CD4-positive, alpha-beta T cell (primary cell): Measurements from ENCODE around the gene NR5A1. TPM values are rescaled to one million over a fixed set of nuclear protein-coding genes. Genes with fewer than 3 reads are reported as not detected.

ENCODE experiments used
- ATAC-seq: fragments of 200-7000 bp; cut with Tn5 transposase; one replicate; pipeline ENCODE4 v1.10.0; 2022; ENCODE audit warnings: mild to moderate bottlenecking; ENCODE audit not compliant: poor library complexity
- CTCF ChIA-PET: fragments of 350-600 bp; sonication (Branson Sonifier 250); formaldehyde crosslinking; loops from one replicate; lab custom pipeline; 2021; ENCODE audit warnings: antibody characterized with exemption, inconsistent platforms; lab: Charles Lee
- POLR2A ChIA-PET: fragments of 350-600 bp; sonication (Branson Sonifier 250); formaldehyde crosslinking; loops from one replicate; lab custom pipeline; 2021; ENCODE audit warnings: antibody characterized with exemption, inconsistent platforms; lab: Charles Lee
- DNase-seq, 14 experiments: peaks; one replicate each; pipeline ENCODE4 v3.0.0-alpha.2; 2013 to 2020; ENCODE audit warnings: mixed read lengths in 2 of 14
- H3K27ac ChIP-seq, 2 donors: one replicate each; pipeline versions ENCODE4 v1.5.1 to v1.7.0; 2013; ENCODE audit warnings: low read length in 2 of 2, low read depth in 1 of 2, mild to moderate bottlenecking in 1 of 2
- H3K27me3 ChIP-seq, 2 experiments: 1 replicate in 1 of 2; 2 replicates in 1 of 2; pipeline versions ENCODE4 v1.6.1 to v1.7.0; 2013; ENCODE audit warnings: low read length in 2 of 2, control low read depth in 1 of 2, mild to moderate bottlenecking in 1 of 2, moderate library complexity in 1 of 2; ENCODE audit not compliant: insufficient read depth in 2 of 2, control insufficient read depth in 1 of 2
- H3K36me3 ChIP-seq: one replicate; pipeline ENCODE4 v1.6.1; 2013; ENCODE audit warnings: low read length, control low read depth; ENCODE audit not compliant: insufficient read depth
- H3K4me1 ChIP-seq: one replicate; pipeline ENCODE4 v1.6.1; 2013; ENCODE audit warnings: low read length, control low read depth; ENCODE audit not compliant: insufficient read depth
- H3K4me3 ChIP-seq: one replicate; pipeline ENCODE4 v1.5.1; 2013; ENCODE audit warnings: mild to moderate bottlenecking, low read length, moderate library complexity
- H3K9me3 ChIP-seq, 2 experiments: 1 replicate in 1 of 2; 2 replicates in 1 of 2; pipeline versions ENCODE4 v1.6.1 to v1.7.0; 2013; ENCODE audit warnings: low read length in 2 of 2, mild to moderate bottlenecking in 2 of 2, control low read depth in 1 of 2, moderate library complexity in 1 of 2; ENCODE audit not compliant: control insufficient read depth in 1 of 2, insufficient read depth in 1 of 2
- H3K27ac Mint-ChIP-seq: one replicate; pipeline ENCODE4 v1.8.0; 2020; ENCODE audit warnings: mixed read lengths
- H3K27me3 Mint-ChIP-seq: one replicate; pipeline ENCODE4 v1.8.0; 2021; ENCODE audit warnings: mixed read lengths
- H3K36me3 Mint-ChIP-seq: one replicate; pipeline ENCODE4 v1.8.0; 2021; ENCODE audit warnings: low read depth, mixed read lengths
- H3K4me1 Mint-ChIP-seq: one replicate; pipeline ENCODE4 v1.8.0; 2021; ENCODE audit warnings: low read depth, mixed read lengths
- H3K4me3 Mint-ChIP-seq: one replicate; pipeline ENCODE4 v1.8.0; 2020; ENCODE audit warnings: mild to moderate bottlenecking, mixed read lengths
- H3K9me3 Mint-ChIP-seq: one replicate; pipeline ENCODE4 v1.8.0; 2020; ENCODE audit warnings: mixed read lengths
- intact Hi-C, 2 experiments: fragments of 100-400 bp; cut with DNase I in 1 of 2; cut with micrococcal nuclease in 1 of 2; formaldehyde crosslinking; loops; one replicate each; pipeline versions ENCODE4 v1.15.1 to v1.9.0; 2023 to 2025; cut with DNase I, micrococcal nuclease
- total RNA-seq, 174 experiments: library from RNA in 2 of 174; stranded (reverse) in 2 of 174; gene quantifications; one replicate each; pipeline ENCODE4 v1.2.3 and lab custom pipeline; 2021 to 2026
- TF ChIP-seq, protein P1 (sequence below): fragments of 200-600 bp; IDR thresholded peaks from one replicate; pipeline ENCODE4 v1.8.0; 2022; ENCODE audit warnings: antibody characterized with exemption, mild to moderate bottlenecking

Gene NR5A1
- total RNA-seq, 2 experiments from 2014 or later = not detected

DNA sequence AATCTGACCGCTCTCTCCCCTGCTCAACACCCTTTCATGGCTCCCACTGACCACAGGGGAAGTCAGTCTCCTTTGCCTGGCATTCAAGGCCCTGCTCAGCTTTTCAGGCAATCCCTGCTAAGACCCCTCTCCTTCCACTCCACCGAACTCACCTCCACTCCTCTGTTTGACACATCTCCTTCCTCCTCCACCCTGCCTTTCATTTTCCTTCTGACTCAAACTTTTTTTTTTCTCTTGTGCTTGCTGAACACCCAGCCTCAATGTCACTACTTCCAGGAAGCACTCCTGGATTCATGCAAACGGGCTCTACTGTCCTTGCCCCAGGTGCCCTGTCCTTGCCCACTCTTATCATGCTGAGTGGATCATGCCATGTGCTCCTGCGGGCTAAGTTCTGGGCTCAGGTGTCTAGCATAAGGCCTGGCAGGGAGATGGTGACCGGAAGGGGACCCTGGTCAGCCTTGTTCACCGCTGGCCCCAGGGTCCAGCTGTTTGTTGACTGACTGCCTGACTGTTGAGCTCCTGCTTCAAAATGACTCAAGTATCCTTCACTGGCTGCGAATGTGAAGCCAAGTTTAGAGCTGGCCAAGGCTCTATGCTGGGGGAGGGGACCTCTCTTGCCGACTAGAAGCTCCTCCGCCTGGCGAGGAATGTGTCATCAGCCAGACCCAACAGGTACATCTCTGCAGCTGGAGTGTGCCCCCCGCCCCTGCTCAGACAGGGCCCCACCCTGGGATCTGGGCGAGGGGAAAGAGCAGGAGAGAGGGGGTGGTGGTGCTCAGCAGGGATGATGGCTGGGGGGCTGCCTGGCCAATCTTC, 6.2 kb downstream of the NR5A1 start:
- Histone ChIP-seq H3K27ac (no peak overlapping the region), H3K27me3 (peaks cover 20 to 34% of the 10 kb centered on the region in 2 experiments), H3K9me3 (no peaks in the 10 kb centered on the region), H3K4me3 (no peak overlapping the region), H3K36me3 (no peaks in the 10 kb centered on the region), H3K4me1 (peaks cover 15% of the 10 kb centered on the region)
- Mint-ChIP-seq H3K27ac (no peak overlapping the region), H3K27me3 (peaks cover 33% of the 10 kb centered on the region), H3K36me3 (no peaks in the 10 kb centered on the region), H3K9me3 (no peaks in the 10 kb centered on the region), H3K4me3 (no peak overlapping the region), H3K4me1 (peaks cover 7% of the 10 kb centered on the region)
- ChIA-PET POLR2A (no interaction called here), CTCF (no interaction called here)
- intact Hi-C loops = no loop called here
- no peak for ATAC-seq
- no peak for DNase-seq
- TF ChIP-seq, protein P1, sequence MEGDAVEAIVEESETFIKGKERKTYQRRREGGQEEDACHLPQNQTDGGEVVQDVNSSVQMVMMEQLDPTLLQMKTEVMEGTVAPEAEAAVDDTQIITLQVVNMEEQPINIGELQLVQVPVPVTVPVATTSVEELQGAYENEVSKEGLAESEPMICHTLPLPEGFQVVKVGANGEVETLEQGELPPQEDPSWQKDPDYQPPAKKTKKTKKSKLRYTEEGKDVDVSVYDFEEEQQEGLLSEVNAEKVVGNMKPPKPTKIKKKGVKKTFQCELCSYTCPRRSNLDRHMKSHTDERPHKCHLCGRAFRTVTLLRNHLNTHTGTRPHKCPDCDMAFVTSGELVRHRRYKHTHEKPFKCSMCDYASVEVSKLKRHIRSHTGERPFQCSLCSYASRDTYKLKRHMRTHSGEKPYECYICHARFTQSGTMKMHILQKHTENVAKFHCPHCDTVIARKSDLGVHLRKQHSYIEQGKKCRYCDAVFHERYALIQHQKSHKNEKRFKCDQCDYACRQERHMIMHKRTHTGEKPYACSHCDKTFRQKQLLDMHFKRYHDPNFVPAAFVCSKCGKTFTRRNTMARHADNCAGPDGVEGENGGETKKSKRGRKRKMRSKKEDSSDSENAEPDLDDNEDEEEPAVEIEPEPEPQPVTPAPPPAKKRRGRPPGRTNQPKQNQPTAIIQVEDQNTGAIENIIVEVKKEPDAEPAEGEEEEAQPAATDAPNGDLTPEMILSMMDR = no peak

DNA sequence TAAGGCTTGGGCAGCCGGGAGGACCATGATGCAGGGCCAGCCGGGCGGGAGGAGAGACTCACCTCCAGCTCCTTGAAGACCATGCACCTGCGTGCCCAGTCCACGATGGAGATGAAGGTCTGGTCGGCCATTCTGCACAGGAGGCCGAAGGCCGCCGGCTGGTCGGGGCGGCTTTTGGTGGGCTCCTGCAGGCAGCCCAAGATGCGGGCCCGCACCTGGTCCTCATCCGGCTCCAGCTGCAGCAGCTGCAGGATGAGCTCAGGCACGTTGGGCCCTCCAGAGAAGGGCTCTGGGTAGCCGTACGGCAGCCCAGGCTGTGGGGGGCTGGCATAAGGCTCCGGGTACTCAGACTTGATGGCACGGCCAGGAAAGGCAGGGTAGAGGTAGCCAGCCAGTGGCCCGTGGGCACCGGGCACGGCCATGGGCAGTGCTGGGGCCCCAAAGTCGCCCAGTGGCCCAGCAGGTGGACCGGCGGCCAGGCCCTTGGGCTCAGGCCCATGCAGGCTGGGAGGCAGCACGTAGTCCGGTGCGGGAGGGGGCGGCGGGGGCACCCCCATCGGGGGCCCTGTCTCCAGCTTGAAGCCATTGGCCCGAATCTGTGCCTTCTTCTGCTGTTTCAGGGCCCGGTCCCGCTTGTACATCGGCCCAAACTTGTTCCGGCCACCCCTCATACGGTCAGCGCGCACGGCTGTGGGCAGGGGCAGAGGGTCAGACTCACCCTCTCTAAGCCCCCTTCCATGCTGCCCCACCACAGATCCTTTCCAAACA, 7.0 kb downstream of the NR5A1 start:
- Mint-ChIP-seq H3K9me3 (no peaks in the 10 kb centered on the region), H3K27me3 (peaks cover 27% of the 10 kb centered on the region), H3K27ac (no peak overlapping the region), H3K4me1 (peaks cover 14% of the 10 kb centered on the region), H3K36me3 (no peaks in the 10 kb centered on the region), H3K4me3 (no peak overlapping the region)
- POLR2A ChIA-PET = no interaction called here
- no peak overlapping the region for H3K4me3 ChIP-seq
- H3K36me3 ChIP-seq = no peaks in the 10 kb centered on the region
- peaks cover 23% of the 10 kb centered on the region for H3K4me1 ChIP-seq
- CTCF ChIA-PET = no interaction called here
- TF ChIP-seq, protein P1 = no peak
- no peak for DNase-seq
- peaks cover 13 to 27% of the 10 kb centered on the region in 2 experiments for H3K27me3 ChIP-seq
- intact Hi-C loops = no loop called here
- H3K27ac ChIP-seq = no peak overlapping the region
- no peak for ATAC-seq
- no peaks in the 10 kb centered on the region for H3K9me3 ChIP-seq

DNA sequence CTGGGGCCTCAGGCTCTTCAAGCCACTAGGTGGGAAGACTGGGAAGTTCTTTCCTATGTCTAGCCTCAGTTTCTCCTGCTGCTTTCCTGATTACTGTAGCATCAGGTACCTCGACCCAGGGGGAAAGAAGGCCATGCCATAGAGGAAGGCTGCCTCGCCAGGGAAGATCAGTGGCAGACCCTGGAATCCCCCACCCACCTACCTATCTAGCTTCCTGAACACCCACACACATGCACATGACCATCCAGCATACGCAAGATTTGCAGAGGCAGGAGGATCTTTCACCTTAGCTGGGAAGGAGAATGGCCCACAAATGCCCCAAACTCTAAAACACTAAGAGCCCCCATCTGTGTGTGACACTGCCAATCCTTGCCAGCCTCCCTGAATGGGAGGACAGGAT, 8.0 kb downstream of the NR5A1 start:
- ChIA-PET POLR2A (no interaction called here), CTCF (no interaction called here)
- Histone ChIP-seq H3K27ac (no peak overlapping the region), H3K4me3 (no peak overlapping the region), H3K27me3 (peaks cover 13 to 23% of the 10 kb centered on the region in 2 experiments), H3K4me1 (peaks cover 23% of the 10 kb centered on the region), H3K36me3 (no peaks in the 10 kb centered on the region), H3K9me3 (no peaks in the 10 kb centered on the region)
- Mint-ChIP-seq H3K27ac (no peak overlapping the region), H3K27me3 (peaks cover 25% of the 10 kb centered on the region), H3K9me3 (no peaks in the 10 kb centered on the region), H3K4me1 (peaks cover 14% of the 10 kb centered on the region), H3K4me3 (no peak overlapping the region), H3K36me3 (no peaks in the 10 kb centered on the region)
- no peak for DNase-seq
- no peak for ATAC-seq
- intact Hi-C loops = no loop called here
- TF ChIP-seq, protein P1 = no peak
